Nephron progenitor cell (in vitro differentiated cells): ENCODE data around the gene KMT2D.
A peak's percentile ranks its signal among the peaks of the same experiment; 100 is the strongest.
"Not testable (repeated sequence)": the region's sequence is repeated elsewhere in the genome, so short reads cannot be mapped to it uniquely, and the experiment has no call there.

ENCODE experiments used
- DNase-seq: peaks from one replicate; pipeline ENCODE4 v3.0.0; 2021
- H3K27ac Mint-ChIP-seq: 2 replicates; pipeline ENCODE4 v1.8.0; 2021; ENCODE audit warnings: mild to moderate bottlenecking, moderate library complexity, mixed read lengths
- H3K27me3 Mint-ChIP-seq: 2 replicates; pipeline ENCODE4 v1.8.0; 2021; ENCODE audit warnings: mild to moderate bottlenecking, low read depth, mixed read lengths; ENCODE audit not compliant: poor library complexity
- H3K36me3 Mint-ChIP-seq: 2 replicates; pipeline ENCODE4 v1.8.0; 2021; ENCODE audit warnings: low read depth, mixed read lengths
- H3K4me1 Mint-ChIP-seq: 2 replicates; pipeline ENCODE4 v1.8.0; 2021; ENCODE audit warnings: mixed read lengths
- H3K4me3 Mint-ChIP-seq: 2 replicates; pipeline ENCODE4 v1.8.0; 2021; ENCODE audit warnings: mild to moderate bottlenecking, moderate library complexity, mixed read lengths
- H3K9me3 Mint-ChIP-seq: 2 replicates; pipeline ENCODE4 v1.8.0; 2021; ENCODE audit warnings: mild to moderate bottlenecking, moderate library complexity, mixed read lengths
- TF ChIP-seq, protein P1 (sequence below): fragments of 200-600 bp; sonication (generic); IDR thresholded peaks from 2 replicates; pipeline ENCODE4 v1.5.0; 2021; ENCODE audit warnings: antibody characterized with exemption

KMT2D gene

DNA sequence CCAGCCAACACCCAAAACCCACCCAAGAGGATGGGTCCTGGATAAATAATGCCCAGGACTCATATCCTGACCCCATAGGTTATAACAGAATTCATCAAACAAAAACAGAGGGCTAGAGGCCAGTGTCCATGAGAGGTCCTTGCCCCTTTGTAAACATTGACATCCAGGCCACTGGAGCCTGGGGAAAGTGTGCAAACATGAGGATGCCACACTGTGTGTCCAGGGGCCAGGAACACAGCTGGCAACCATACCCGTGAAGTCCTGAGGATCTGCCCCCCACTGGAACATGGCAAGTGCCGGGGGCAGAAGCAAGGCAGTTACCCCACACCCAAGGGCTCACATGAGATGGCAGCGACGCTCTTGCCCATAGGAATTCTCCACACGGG, 4.2 kb upstream of the KMT2D start:
- H3K27ac Mint-ChIP-seq, result no peak overlapping the region
- no peak overlapping the region for H3K4me3 Mint-ChIP-seq
- H3K9me3 Mint-ChIP-seq, result no peaks in the 10 kb centered on the region
- no peak for DNase-seq
- no peaks in the 10 kb centered on the region for H3K36me3 Mint-ChIP-seq
- TF ChIP-seq, protein P1, sequence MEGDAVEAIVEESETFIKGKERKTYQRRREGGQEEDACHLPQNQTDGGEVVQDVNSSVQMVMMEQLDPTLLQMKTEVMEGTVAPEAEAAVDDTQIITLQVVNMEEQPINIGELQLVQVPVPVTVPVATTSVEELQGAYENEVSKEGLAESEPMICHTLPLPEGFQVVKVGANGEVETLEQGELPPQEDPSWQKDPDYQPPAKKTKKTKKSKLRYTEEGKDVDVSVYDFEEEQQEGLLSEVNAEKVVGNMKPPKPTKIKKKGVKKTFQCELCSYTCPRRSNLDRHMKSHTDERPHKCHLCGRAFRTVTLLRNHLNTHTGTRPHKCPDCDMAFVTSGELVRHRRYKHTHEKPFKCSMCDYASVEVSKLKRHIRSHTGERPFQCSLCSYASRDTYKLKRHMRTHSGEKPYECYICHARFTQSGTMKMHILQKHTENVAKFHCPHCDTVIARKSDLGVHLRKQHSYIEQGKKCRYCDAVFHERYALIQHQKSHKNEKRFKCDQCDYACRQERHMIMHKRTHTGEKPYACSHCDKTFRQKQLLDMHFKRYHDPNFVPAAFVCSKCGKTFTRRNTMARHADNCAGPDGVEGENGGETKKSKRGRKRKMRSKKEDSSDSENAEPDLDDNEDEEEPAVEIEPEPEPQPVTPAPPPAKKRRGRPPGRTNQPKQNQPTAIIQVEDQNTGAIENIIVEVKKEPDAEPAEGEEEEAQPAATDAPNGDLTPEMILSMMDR, result no peak
- H3K27me3 Mint-ChIP-seq, result peaks cover 11% of the 10 kb centered on the region
- H3K4me1 Mint-ChIP-seq, result peaks cover 26% of the 10 kb centered on the region

DNA sequence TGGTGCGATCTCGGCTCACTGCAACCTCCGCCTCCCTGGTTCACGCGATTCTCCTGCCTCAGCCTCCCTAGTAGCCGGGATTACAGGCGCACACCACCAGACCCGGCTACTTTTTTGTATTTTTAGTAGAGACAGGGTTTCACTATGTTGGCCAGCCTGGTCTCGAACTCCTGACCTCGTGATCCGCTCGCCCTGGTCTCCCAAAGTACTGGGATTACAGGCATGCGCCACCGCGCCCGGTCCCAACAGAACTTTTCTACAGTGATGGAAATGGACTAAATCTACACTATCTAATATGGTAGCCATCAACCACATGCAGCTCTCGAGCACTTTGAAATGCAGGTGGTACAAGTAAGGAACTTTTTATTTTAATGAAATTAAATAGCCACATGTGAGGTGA, 1.3 kb upstream of the KMT2D start:
- H3K27ac Mint-ChIP-seq, H3K27me3 Mint-ChIP-seq, H3K36me3 Mint-ChIP-seq, H3K9me3 Mint-ChIP-seq, DNase-seq: not testable (repeated sequence)
- H3K4me3 Mint-ChIP-seq, result peak overlapping the region; percentile 94
- peaks cover 37% of the 10 kb centered on the region for H3K4me1 Mint-ChIP-seq

DNA sequence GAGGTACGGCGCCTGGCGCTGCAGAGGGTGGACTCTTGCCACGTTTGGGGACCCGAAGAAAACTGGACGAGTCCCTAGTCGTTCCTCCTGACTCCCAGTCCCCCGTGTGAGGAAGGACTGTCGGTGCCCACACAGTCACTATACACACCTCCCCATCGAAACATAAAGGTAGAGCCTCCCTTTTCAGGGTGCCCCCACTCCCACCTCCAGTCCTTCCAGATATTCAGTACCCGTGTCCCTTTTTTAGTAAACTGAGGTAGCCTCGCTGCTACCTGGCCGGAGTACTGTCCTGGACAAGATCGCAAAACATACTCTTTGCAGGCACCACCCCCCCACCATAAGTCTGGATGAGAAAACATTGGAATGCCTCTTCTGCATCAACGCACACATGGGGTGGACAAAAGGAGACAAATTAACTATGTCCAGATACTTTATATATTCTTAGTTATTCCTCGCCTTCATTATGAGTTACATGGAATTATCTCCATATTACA, 610 bp upstream of the KMT2D start:
- no peaks in the 10 kb centered on the region for H3K36me3 Mint-ChIP-seq
- H3K4me1 Mint-ChIP-seq, result peaks cover 44% of the 10 kb centered on the region
- H3K27me3 Mint-ChIP-seq, result no peaks in the 10 kb centered on the region
- DNase-seq, result peak; percentile 13
- peak overlapping the region; percentile 98 for H3K27ac Mint-ChIP-seq
- TF ChIP-seq, protein P1, result no peak
- no peaks in the 10 kb centered on the region for H3K9me3 Mint-ChIP-seq
- peak overlapping the region; percentile 94 for H3K4me3 Mint-ChIP-seq

DNA sequence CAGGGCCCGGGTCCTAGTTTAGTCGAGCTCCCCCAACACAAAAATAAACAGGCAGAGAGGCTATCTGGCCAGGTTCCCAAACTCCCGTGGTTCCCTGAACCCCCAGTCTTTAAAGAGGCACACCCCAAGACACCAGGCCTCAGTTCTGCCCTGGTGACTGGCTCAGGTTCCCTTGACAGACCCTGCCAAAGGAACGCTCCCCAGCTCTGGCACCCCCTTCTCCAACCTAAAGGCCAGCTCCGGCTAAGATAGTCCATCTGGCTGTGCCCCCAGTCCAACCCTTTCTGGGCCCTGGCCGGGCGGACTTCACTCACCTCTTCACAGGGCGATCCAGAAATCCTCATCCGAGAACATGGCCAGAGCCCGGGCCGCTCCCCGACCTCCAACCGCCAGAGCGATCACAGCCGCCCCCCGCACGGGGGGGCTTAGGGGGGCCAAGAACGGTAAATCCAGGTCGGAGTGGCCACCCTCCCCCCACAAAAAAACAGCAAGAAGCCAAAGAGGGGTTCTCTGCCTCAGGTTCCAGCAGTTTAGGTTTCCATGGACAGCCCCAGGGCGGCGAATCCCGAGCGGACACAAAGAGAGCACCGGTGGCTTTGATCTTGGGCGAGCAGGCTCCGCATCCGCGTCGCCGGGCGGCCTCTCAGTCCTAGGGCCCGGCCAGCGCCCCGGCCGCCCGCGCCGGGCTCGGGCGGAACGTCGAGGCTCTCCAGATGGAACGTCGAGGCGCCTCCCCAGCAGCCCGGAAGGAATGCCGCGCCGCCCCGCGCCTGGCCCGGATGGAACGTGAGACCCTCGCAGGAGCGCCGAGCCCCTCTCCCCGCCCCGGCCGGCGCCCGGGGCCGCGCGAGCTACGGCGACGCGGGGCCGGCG, 1.1 kb downstream of the KMT2D start:
- no peaks in the 10 kb centered on the region for H3K9me3 Mint-ChIP-seq
- peaks cover 53% of the 10 kb centered on the region for H3K4me1 Mint-ChIP-seq
- H3K36me3 Mint-ChIP-seq, result peaks cover 15% of the 10 kb centered on the region
- TF ChIP-seq, protein P1, result no peak
- peak overlapping the region; percentile 84 for H3K27ac Mint-ChIP-seq
- H3K4me3 Mint-ChIP-seq, result peak overlapping the region; percentile 96
- DNase-seq, result peak; percentile 73
- no peaks in the 10 kb centered on the region for H3K27me3 Mint-ChIP-seq

DNA sequence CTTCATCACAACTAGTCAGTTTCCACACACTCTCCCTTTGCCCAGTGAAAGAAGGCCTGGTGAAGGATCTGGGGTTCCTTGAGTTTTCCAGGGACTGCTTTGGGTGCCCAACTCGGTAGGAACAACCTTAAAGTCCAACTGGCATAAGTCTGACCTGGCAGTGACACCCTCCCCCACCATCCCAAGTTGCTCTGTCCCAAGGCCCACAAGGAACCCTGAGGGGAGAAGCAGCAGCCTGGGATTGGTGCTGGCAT, 1.6 kb downstream of the KMT2D start:
- H3K36me3 Mint-ChIP-seq, result peaks cover 17% of the 10 kb centered on the region
- H3K4me1 Mint-ChIP-seq, result peaks cover 50% of the 10 kb centered on the region
- H3K9me3 Mint-ChIP-seq, result no peaks in the 10 kb centered on the region
- TF ChIP-seq, protein P1, result no peak
- peak overlapping the region; percentile 72 for H3K27ac Mint-ChIP-seq
- DNase-seq, result no peak
- H3K27me3 Mint-ChIP-seq, result no peaks in the 10 kb centered on the region
- peak overlapping the region; percentile 96 for H3K4me3 Mint-ChIP-seq

DNA sequence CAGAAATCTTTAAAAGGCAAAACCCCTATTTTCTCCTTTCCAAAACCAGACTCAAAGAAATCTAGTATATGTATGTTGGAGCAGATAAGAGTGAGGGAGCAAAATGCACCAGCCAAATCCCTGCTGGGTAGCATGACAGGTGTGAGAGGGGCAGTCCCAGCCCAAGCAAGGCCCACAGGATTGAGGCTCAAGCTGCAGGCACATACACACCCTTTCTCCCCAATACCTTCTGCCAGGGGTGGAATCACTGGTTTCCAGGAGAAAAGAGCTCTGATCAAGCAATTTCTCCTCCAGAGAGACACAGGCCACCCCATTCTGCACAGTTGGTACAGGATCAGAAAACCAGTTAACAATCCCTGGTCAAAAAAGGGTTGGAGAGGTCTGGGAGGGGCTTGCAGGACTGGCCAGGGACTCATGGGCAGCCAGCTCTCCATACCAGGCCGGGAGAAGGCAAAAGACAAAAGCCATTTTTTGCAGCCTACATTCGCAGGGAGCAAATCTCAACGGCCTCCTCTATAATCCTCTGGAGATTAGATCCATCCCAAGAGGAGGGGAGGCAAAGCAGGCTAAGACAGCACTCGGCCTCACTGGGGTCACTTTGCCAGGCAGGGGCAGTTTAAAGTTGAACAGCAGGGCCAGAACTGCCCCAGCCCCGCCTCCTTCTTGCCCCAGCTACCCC, 2.1 kb downstream of the KMT2D start:
- peaks cover 21% of the 10 kb centered on the region for H3K36me3 Mint-ChIP-seq
- H3K27ac Mint-ChIP-seq, result peak overlapping the region; percentile 72
- H3K27me3 Mint-ChIP-seq, result no peaks in the 10 kb centered on the region
- TF ChIP-seq, protein P1, result no peak
- peak overlapping the region; percentile 96 for H3K4me3 Mint-ChIP-seq
- peaks cover 47% of the 10 kb centered on the region for H3K4me1 Mint-ChIP-seq
- H3K9me3 Mint-ChIP-seq, result no peaks in the 10 kb centered on the region
- no peak for DNase-seq
